OCI-LY7 (cell line): ENCODE results near the gene NAB2.

Experiments used
- CTCF ChIP-seq: fragments of 200-600 bp; sonication (generic); conservative IDR thresholded peaks from 2 replicates; pipeline ENCODE4 v1.5.1; 2014; ENCODE audit warnings: mild to moderate bottlenecking, antibody characterized with exemption, low read length, moderate library complexity, mixed read lengths
- EZH2phosphoT487 ChIP-seq: fragments of 200-600 bp; sonication (generic); IDR thresholded peaks from 2 replicates; pipeline ENCODE4 v1.6.1; 2018; ENCODE audit warnings: low read depth, borderline replicate concordance, mild to moderate bottlenecking, mixed run types, antibody characterized with exemption, low read length, moderate library complexity, mixed read lengths

GRCh38 chr12:57134949-57135348, 46.0 kb downstream of the NAB2 start:
- TF ChIP-seq CTCF (no peak), EZH2phosphoT487 (no peak)
